ENCODE data around the gene PPP1CC.

PPP1CC gene

GRCh38 chr12:110721570-110721969 lies 21.1 kb downstream of the PPP1CC start:
- no peak for DNase-seq

- no peak for DNase-seq
These were observed 22.2 kb downstream of the PPP1CC start for GRCh38 chr12:110720516-110720915.

DNA sequence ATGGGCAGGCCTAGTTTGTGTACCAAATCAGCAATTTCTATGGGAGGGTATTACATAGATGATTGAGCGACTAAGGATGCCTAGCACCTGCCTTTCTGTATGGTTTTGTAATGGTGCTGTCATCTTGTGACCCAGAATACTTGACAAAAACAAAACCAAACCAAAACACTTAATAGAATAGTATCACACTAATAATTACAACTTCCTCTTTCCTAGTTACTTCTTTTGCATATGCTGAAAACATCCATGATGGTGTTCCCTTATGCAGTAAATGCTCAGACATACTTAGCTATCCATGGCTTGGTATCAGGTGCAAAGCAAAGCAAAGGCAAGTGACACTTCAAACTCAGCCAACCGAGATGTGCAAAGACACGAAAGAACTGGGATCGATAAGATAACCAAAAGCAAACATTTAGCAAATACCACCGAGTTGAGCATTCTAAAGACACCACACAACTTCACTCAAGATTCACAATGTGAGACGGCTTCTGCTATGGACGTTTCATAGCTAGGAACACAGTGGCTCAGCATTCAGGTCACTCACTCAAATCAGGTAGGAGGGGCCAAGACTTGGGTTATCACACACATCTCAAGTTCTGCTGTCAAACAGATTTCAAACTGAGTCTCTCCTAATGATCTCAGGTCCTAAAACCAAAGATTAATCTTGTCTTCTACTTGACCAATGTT lies 24.3 kb downstream of the PPP1CC start:
- DNase-seq = no peak

DNA sequence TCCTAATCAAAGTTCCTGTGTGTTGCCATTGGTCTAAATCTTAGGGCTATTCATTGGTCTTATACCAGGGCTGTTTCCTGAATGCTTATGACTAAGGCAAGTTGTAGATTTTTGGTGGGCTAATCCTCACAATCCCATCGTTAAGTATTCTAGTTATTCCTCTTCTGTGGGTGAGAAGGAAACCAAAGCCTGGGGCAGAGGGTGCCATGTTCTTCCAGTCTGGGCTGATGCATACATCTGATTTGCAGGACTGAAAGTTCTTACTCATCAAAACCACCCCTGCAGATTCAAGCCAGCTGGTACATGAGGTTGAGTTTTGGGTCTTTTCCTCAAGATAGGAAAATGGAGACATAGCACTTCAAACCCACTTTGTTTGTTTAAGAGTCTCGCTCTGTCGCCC lies 25.7 kb downstream of the PPP1CC start:
- no peak for DNase-seq

DNA sequence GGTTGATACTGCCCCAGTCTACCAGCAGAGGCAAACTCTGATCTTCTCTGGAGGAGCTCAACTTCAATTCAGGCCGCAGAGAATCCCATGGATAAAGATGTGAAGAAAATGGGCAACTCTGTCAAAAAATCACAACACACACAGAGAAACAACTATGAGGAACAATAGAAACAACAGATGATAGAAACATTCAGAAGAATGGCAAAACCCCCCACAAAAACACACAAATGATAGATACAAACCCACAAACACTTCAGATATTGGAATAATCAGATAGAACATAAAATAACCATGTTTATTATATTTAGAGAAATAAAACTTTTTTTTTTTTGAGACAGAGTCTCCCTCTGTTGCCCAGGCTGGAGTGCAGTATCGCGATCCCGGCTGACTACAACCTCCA lies 33.8 kb downstream of the PPP1CC start:
- DNase-seq = no peak

GRCh38 chr12:110705309-110705708 lies 37.4 kb downstream of the PPP1CC start:
- DNase-seq = no peak

- DNase-seq = no peak
These were observed 37.9 kb downstream of the PPP1CC start for GRCh38 chr12:110704750-110705149.

GRCh38 chr12:110704231-110704630 lies 38.5 kb downstream of the PPP1CC start:
- no peak for DNase-seq

DNA sequence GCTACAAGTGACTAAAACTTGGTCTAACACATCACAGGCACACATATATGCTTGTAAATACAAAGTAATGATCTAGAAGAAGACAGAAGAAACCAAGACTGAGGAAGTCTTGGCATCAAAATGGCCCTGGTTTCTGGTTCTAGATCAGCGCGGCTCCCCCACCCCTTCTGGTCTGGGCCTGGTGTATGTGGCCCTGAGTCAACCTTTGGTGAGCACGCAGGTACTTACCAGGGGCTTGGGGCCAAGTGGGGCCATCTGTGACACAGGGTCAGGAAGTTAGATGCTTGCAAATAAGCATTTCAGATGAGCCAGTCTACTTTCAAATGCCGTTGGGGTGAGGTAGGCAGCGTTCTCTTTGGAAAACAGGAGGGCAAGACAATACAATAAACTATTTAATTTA lies 40.6 kb downstream of the PPP1CC start:
- no peak for DNase-seq

DNA sequence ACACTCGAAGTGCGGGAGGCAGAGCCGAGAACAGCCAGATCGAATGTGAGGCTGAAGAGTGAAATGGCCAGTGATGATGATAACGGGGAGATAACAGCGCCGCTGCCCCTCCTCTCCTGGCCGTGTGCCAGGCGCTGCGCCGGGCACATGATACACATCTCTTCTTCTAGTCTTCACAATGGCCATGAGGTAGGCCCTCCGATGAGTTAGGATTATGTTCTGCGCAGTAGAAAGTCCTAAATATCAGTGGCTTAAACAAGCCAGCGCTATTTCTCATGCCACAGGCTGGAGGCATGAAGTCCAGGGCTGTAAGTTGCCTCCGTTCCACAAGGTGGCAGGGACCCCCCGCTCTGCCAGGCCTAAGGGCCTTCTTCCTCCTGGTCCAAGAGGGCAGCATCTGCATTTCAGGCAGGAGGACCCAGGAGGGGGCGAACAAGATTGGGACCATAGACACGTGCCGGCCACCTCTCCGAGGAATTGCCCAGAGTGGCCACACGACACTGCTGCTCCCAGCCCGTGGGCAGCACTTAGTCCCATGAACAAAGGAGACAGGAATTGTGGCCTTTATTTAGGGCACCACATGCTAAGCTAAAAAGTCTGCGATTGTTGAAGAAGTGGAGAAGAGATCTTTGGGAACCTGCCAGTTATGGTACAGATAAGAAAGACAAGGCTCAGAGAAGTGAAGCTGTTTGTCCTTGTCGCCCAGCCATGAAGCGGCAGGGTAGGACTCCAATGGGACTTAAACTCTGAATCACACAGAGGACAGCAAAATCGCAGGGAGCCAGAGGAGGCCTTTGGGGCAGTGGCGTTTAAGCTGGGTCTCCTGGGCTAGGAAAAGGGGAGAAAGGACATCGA lies 42.9 kb downstream of the PPP1CC start:
- DNase-seq = no peak

DNA sequence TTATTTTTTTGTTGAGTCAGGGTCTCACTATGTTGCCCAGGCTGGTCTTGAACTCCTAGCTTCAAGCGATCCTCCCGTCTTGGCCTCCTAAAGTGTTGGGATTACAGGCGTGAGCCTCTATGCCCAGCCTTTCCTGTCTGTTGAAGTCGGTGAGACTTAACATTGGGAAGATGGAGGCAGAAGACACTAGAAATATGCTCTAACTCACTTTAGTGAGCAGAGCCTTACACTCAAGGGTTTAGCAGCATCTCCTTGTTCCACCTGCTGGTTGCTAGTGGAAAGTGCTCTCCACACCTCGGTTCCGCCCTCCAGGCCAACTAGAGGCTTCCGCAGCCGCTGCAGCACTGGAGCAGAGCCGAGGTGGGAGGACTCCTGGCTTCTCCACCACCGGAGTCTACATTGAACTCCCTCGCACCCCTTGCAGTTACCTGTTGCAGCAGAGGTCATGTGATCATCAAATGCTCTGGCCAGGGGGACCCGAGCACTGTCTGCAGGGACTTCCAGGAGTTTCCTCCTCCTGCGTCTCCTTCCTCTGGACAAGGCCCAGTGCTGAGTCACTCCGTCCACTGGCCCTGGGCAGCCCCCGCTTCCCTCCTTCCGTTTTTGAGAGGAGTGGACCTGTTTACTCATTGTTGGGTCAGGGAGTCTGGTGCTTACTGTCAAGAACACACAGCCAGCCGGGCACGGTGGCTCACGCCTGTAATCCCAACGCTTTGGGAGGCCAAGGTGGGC lies 44.4 kb downstream of the PPP1CC start:
- peak; percentile 38 to 80 for DNase-seq

DNA sequence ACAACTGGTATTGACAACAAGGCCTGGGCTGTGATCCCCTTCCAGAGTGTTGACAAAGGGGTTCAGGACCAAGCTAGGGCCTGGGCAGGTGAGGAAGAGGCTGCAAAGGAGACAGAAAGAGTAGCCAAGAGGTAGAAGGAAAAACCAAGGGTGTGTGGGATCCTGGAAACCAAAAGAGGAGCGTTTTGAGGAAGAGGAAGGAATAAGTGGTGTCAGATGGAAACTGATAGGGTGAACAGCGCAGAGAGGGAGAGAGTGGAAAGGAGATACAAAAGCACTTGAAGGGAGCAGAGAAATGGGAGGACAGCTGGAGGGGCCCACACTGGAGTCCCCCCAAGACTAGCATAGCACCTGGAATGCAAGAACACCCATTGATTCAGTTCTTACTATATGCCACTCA lies 45.5 kb downstream of the PPP1CC start:
- no peak for DNase-seq

- DNase-seq = no peak
These were observed 46.4 kb downstream of the PPP1CC start for GRCh38 chr12:110696283-110696682.

DNA sequence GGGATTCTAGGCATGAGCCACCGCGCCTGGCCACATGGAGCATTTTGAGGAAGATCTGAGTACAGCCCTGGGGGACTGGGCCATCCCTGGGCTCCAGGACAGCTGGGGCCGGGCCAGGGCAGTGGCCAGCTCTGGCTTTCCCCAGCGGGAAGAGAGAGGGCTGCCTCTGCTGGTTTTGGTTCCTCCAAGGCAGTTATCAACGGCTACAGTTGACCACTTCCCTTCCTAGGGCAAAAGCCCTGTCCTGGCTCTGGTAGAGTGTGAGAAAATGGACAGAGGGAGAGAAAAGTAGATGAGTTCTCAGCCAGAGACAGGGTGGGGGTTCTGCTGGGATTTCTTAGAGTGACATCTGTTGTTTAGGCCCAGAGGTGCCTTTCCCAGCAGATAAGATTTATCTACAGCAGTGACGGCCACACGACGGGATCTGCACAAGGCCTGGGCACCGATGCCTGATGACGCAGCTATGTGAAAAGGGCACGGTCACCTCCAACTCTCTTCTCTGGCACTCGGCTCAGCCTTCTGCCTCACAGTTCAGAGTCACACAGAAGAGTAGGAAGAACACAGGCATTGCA lies 48.3 kb downstream of the PPP1CC start:
- no peak for DNase-seq

DNA sequence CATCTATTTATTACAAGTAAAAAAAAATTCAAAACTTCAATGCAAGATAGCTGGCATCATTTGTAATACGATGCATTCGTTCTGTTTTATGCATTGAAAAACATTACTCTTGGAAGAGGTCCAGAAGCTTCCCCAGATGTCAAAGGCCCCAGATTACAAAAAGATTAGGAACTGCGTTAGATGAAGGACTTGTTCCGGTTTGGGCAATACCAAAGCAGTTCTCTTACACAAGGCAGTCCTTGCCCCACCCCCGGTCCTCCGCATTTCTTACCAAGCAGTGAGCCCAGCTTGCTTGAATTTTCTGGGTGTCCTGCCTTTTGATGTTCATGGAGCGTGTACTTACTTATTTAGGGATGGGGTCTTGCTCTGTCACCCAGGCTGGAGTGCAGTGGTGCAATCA lies 49.0 kb downstream of the PPP1CC start:
- DNase-seq = no peak

- DNase-seq = no peak
These were observed 52.6 kb downstream of the PPP1CC start for GRCh38 chr12:110690127-110690430.

DNA sequence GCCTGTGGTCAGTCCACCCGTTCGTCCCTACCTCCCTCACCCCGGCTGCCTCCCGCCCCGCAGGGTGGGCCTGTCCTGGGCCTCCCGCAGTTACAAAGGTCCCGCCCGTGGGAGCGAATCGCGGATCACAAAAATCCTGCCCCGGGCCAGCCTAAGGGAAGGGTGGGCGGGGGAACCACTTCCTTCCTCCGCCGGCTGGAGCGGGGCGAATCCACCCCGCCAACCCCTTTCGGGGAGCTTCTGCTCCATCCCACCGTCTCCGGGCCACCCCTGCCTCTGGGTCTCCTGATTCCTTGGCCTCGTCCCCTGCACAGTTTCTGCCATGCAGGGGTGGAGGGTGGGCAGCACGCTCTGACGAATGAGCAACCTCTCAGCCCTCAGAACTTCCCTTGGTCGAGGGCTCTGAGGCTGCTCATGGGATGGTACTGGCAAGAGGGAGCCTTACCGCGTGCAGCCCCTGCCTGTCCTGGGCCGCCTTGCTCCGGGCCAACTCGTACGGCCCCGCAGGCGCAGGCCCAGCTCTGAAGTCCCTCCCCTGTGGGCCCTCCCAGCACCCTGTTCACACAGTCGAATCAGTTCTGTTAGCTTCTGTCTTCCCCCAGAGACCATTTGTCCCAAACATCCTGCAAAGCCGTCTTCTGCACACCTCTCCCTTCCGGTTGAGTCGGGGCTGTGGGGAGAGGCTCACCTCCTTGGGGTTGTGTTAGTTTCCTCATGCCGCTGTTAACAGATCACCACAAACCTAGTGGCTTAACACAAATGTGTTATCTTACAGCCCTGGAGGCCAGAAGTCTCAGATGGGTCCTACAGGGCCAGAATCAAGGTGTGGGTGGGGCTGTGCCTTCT lies 53.2 kb downstream of the PPP1CC start:
- no peak for DNase-seq

DNA sequence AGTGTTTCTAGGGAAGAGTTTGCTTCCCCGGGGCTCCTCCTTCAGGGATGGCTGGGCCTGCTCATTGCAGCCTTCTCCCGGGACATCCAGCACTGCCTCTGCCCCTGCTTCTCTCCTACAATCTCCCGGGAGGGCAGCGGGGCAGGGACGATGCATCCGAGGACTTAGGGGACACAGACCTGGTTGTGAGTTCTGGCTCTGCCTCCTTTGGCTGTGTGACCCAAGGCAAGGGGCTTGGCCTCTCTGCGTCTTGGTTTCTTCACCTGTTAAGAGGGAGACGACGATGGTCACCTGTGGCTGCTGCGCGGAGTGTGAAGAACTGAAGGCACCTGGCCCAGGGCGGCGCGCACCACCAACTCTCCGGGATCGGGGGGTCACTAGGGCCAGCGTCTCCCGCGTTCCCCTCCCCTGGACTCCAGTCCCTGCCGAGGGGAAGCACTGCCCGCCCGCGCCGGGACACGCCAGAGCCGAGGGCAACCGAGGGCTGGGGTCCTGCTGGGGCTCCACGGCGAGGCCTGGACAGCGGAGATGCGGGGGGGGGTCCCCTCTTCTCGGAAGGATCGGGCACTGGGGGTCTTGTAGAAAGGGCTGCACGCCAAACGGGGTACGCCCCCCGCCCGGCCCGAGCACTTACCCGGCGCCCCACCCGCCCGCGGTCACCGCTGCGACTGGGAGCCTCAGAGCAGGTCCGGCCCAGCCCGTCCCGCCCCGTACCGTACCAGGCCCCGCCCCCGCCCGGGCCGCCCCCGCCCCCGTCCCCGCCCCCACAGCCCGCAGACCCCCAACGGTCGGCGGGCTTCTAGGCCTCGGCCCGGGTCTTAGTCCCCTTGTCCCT lies 54.0 kb downstream of the PPP1CC start, which contains the start of gene HVCN1:
Gene HVCN1, minus strand, starts transcription at position 670 of the 835 bp plus-strand sequence. CDS start 5,870 bp downstream, outside the sequence.
- no peak for DNase-seq

GRCh38 chr12:110687396-110688169 lies 55.1 kb downstream of the PPP1CC start:
- no peak for DNase-seq

DNA sequence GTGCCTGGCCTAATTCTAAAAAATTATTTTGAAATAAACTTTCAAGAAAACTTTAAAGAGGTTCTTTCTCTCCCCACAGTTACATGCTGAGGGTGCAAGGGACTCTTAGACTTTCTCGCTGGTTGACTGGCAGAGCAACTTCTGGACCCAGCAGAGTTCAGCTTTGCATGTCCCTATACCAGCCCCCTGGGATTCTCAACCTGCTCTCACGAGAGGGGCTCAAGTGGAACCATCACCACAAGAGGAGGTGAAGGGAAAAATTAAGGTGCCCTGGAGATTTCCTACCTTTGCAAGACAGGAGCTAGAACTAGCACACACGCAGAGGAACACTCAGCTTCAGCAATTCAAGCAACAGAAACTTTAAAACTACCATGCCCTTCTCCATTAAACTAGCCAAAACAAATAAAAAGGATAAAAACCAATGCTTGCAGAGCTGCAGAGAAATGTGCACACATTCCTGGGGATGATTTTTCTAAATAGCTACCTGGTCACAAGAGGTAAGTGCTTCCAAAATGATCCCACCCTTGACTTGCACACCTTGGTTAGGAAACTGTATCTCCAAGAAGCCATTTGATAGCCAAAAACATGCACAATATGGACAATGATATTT lies 56.3 kb downstream of the PPP1CC start:
- no peak for DNase-seq

Measured in SW 1271 (cell line).